HG02885 (cell line): ENCODE results near the gene RAB15.
A peak's percentile ranks its signal among the peaks of the same experiment; 100 is the strongest.

ENCODE experiments used
- ATAC-seq: cut with Tn5 transposase; IDR thresholded peaks from one replicate; pipeline ENCODE4 v1.9.1; 2021; ENCODE audit warnings: mild to moderate bottlenecking; ENCODE audit not compliant: unreplicated experiment, poor library complexity

The RAB15 gene

GRCh38 chr14:64942531-64943111, 29.5 kb downstream of the RAB15 start, which contains the start of gene GPX2:
GPX2 (minus strand) TSS chr14:64942745; CDS start chr14:64942726, 19 bp downstream.
- ATAC-seq = no peak

GRCh38 chr14:64940336-64940910, 31.7 kb downstream of the RAB15 start:
- no peak for ATAC-seq

- ATAC-seq = no peak
Measured at GRCh38 chr14:64939817-64940190, 32.3 kb downstream of the RAB15 start.

- no peak for ATAC-seq
Measured at GRCh38 chr14:64938972-64939816, 32.9 kb downstream of the RAB15 start.

GRCh38 chr14:64937821-64938193, 34.3 kb downstream of the RAB15 start:
- no peak for ATAC-seq

- ATAC-seq = no peak
Measured at GRCh38 chr14:64937171-64937820, 34.8 kb downstream of the RAB15 start.

- no peak for ATAC-seq
Measured at GRCh38 chr14:64935508-64935907, 36.6 kb downstream of the RAB15 start.

- ATAC-seq = no peak
Measured at GRCh38 chr14:64934338-64934929, 37.7 kb downstream of the RAB15 start.

GRCh38 chr14:64932231-64932630, 39.9 kb downstream of the RAB15 start:
- no peak for ATAC-seq

GRCh38 chr14:64931123-64931522, 41.0 kb downstream of the RAB15 start:
- ATAC-seq = no peak

- ATAC-seq = no peak
Measured at GRCh38 chr14:64930085-64930843, 41.9 kb downstream of the RAB15 start.

- no peak for ATAC-seq
Measured at GRCh38 chr14:64929014-64929359, 43.1 kb downstream of the RAB15 start.

- ATAC-seq = peak; percentile 65
Measured at GRCh38 chr14:64928239-64929013, 43.7 kb downstream of the RAB15 start.

- no peak for ATAC-seq
Measured at GRCh38 chr14:64927031-64927430, 45.1 kb downstream of the RAB15 start.

GRCh38 chr14:64926398-64926995, 45.6 kb downstream of the RAB15 start:
- no peak for ATAC-seq

- ATAC-seq = no peak
Measured at GRCh38 chr14:64923015-64923414, 49.1 kb downstream of the RAB15 start.

GRCh38 chr14:64920465-64920864, 51.7 kb downstream of the RAB15 start:
- ATAC-seq = no peak

GRCh38 chr14:64919618-64920017, 52.5 kb downstream of the RAB15 start:
- no peak for ATAC-seq

GRCh38 chr14:64919215-64919614, 52.9 kb downstream of the RAB15 start:
- no peak for ATAC-seq
